ENCODE measurements around the gene MSH3.

DNA sequence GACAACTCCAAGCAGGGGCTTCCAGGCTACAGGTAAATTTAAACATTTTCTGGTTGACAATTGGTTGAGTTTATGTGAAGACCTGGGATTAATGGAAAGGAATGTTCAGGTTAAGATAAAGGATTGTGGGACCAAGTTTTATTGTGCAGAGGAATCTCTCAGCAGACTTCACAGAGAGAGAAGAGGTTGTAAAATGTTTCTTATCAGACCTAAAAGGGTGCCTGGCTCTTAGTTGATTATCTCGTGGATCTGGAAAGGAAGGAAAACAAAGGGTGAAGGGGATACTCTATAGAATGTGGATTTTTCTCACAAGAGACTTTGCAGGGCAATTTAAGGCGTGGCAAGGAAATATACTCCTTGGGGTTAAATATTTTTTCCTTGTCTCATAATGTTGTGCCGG is 209.3 kb downstream of the MSH3 start:
- TF ChIP-seq, protein P1, sequence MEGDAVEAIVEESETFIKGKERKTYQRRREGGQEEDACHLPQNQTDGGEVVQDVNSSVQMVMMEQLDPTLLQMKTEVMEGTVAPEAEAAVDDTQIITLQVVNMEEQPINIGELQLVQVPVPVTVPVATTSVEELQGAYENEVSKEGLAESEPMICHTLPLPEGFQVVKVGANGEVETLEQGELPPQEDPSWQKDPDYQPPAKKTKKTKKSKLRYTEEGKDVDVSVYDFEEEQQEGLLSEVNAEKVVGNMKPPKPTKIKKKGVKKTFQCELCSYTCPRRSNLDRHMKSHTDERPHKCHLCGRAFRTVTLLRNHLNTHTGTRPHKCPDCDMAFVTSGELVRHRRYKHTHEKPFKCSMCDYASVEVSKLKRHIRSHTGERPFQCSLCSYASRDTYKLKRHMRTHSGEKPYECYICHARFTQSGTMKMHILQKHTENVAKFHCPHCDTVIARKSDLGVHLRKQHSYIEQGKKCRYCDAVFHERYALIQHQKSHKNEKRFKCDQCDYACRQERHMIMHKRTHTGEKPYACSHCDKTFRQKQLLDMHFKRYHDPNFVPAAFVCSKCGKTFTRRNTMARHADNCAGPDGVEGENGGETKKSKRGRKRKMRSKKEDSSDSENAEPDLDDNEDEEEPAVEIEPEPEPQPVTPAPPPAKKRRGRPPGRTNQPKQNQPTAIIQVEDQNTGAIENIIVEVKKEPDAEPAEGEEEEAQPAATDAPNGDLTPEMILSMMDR (IDR thresholded peaks at IDR 0.05): no peak
- no peak for TF ChIP-seq POLR2AphosphoS5 (IDR thresholded peaks at IDR 0.05)

All from suprapubic skin (tissue), 3 donors.